ENCODE data around the gene TRMT1.

TRMT1 gene

DNA sequence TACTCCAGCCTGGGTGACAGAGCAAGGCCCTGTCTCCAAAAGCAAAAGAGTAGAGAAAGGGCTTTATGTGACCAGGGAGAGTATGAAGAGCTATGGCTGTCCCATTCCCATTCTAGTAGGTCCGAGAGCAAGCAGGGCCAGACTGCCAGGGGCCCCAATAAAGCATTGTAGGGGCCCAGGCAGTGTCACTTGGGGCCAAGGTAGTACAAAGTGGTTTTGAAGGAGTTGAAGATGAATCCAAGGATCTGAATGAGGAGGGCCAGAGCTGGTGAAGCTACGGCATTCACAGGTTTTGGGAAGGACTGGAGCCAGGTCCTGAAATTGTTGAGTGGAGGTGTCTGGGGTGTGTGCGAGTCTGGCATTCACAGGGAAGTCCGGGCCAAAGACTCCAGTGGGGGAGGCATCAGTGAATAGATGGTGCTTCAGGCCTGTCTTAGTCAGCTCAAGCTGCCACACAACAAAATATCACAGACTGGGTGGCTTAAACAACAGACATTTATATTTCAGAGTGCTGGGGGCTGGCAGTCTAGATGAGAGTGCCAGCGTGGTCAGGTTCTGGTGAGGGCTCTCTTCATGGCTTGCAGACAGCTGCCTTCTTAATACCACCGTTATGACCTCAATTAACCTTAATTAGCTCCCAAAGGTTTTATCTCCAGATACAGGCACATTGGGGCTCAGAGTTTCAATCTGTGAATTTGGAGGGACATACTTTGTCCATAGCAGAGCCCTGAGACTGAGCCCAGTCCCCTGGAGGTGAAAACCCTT lies 11.5 kb upstream of the TRMT1 start:
- DNase-seq (ENCODE audit: extremely low read depth in 1 of 2, low read depth in 1 of 2): no peak

DNA sequence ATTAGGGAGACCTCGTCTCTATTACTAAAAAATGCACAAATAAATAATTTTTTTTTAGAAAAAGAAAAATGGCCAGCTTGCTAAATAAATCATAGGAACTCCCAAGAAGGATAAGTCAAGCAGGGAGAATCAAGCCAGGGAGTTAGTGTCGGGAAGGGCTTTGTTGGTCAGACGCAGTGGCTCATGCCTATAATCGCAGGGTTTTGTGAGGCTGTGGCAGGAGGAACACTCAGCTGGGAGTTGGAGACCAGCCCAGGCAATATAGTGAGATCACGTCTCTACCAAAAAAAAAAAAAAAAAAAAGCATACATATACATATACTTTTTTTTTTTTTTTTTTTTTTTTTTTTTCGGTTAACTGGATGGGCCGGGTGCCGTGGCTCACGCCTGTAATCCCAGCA lies 10.5 kb upstream of the TRMT1 start:
- no peak for DNase-seq (ENCODE audit: extremely low read depth in 1 of 2, low read depth in 1 of 2)

DNA sequence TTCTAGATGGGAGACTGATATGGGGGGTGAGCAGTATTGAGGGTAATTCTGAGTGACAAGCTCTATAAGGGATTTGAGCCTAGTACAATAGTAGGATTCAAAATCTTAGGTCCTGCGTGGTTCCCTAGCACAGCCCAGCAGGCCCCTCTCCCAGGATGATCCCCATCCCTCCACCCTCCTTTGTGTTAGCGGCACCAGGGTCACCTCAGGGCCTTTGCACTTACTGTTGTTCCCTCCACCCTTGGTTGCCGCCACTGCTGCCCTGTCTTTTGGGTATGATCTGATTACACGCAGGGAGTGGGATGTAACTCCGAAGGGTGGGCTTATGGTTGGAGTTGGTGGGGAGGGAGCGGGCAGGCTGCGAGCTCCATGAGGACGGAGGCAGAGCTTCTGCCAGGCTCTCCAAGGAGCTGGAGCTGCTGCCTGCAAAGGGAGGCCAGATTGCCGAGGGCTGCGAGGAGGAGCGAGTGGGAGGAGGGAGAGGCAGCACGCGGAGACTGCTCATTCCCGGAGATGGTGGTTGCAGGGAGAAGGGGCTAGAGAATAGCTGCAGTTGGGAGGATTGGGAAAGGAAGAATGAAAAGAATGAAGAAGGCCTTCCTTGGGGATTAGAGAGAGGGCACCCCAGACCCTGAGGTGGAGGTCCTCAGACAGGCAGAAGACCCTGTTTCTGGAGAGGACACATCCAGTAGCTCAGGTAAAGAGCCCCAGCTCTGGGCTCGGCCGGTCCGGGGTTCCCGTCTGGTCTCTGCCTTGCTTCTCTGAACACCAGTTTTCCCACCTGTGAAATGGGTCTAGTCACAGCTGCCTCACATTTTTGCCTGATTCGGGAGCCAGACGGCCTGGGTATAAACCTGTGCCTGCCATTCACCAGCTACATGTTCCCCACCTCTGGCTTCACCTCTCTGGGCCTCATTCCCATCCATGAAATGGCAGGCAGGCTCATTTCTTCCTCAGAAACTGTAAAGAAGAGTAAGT lies 6.7 kb upstream of the TRMT1 start:
- no peak for DNase-seq (ENCODE audit: extremely low read depth in 1 of 2, low read depth in 1 of 2)

DNA sequence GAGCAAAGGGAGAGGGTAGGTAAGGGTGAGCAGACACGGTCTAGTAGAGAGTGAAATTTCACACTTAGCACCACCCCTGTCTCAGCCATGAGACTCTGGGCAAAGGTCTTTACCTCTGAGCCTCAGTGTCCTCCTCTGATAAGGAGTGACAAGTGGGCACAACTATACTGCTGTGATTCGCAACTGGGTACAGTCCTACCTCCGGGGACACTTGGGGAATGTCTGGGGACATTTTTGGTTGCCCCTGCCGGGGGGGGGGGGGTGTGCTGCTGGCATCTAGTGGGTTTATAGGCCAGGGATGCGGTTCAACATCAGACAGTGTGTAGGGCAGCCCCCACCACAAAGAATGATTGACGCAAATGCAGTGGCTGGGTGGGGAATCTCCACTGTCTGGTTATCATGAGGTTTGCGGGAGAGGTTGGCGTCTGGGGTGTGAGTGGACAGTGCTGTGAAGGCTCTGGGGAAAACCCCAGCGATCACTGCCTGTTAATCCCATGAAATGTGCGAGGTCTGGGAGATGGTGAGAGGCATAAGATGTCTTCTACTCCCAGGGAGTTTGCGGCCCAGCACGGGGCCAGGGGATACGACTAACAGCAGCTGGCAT lies 5.8 kb upstream of the TRMT1 start:
- no peak for DNase-seq (ENCODE audit: extremely low read depth in 1 of 2, low read depth in 1 of 2)

DNA sequence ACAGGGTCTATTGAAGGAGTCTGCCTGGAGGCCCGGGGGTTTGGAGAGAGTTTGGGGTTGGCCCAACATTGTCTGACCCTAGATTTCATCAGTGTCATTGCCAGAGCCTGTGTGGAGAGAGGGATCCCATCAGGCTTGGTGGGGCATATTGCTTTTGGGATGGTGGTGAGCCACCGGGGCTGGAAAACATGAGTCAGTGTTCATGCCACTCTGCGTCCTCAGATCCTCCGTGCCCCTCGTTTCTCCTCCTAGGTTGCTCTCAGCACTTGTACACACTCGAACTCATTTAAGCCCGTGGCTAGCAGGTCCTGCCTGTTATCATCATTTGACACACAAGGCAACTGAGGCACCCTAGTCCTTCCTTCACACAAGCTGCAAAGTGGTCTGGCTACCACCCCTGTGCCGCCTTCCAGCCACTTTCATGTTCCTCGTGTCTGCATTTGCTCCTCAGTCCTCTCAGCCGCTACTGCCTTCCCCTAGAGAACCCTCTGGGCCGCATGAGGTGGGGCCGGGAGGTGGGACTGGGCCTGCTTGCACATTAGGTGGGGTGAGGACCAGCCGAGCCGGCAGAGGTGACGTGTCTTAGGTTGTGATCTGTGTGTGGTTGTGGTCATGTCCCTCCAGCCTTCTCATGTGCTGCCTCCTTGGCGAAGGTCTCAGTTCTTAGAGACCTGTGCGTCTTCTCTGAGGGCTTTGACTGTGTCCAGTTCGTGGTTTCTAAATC lies 5.2 kb upstream of the TRMT1 start:
- no peak for DNase-seq (ENCODE audit: extremely low read depth in 1 of 2, low read depth in 1 of 2)

DNA sequence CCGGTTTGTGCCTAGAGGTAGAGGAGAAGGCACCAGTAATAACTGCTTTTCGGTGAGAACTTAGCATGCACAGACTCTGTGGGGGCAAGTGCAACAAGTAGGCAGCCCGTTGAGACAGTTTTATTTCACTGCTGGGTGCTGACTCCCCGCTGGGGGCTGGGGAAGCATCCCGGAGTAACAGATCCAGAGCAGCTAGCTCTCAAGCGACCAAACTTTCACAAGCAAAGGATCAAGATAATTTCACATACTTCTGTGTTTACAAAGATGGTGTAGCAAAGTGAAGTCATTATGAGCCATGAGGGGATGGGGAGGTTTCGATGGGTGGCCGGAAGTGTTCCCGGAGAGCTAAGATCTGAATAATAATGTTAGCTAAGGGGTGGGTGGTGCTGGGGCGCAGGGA lies 4.3 kb upstream of the TRMT1 start:
- DNase-seq (ENCODE audit: extremely low read depth in 1 of 2, low read depth in 1 of 2): no peak

DNA sequence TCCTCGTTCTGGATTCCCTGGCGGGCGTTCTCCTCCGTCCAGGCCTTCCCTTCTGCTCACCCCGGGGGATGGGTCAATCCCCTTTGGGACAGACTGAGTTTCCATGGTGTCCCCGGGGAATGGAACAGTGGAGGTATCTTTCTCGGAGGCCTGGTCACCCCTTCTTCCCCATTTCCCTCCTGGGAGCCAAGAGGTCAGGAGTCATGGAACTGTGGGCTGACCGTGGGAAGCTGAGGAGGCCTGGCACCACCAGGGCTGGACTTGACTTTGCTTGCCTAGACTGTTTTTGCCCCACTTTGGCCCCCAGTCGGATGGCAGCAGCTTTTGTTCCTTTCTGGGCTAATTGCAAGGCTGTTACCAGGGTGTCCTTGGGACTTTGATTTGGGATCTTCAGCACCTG lies 3.5 kb upstream of the TRMT1 start:
- no peak for DNase-seq (ENCODE audit: extremely low read depth in 1 of 2, low read depth in 1 of 2)

DNA sequence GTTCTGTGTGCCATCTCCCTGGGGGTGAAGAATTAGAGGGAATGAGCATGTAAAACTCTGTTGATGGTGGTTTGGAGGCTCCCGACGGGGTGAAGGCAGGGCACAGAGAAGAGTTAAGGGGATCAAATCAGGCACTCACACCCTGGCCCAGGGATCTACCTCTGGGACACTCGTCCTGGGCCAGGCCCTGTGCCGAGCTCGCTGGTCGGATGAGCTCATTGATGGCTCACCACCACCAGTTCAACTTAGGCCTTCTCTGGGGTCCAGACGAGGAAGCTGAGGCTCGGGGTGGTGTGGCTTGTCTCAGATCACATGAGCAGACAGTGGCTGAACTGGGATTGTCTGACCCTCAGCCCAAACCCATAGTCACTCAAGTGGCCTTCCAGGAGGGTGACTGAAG lies 3.1 kb upstream of the TRMT1 start:
- DNase-seq (ENCODE audit: extremely low read depth in 1 of 2, low read depth in 1 of 2): no peak

DNA sequence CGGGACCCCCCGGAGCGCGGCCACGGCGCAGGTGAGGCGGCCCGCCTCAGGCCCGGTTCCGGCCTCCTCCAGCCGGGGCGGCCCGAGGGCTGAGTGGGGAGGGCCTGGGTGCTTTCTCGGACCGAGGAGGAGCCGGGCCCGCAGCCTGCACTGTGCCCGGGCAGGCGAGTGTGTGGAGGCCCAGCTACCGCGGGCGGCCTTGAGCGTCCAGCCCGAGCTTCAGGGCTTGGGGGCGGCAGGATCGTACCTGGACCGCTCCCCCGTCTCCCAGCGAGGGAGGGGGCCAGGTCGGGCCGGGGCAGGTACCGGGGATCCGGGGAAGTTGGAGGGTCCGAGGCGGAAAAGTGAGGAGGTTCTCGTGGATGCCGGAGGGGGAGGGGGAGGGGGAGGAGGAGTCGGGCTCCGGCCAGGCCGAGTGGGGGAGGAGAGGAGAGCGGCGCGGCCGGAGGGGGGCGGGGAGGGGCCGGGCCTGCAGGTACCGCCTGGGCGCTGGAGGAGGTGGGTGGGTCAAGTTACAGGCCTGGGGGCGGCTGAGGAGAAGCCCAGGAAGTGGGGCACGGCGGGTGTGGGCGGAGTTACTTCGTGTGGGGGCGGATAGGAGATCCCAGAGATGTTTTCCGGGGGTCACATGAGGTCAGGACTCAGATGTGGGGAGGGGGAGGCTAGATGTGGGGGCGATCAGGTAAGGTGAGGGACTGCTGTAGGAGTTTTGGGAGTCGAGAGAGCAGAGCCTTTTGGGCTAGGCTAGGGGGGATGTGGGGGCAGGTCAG lies 2.1 kb upstream of the TRMT1 start:
- no peak for DNase-seq (ENCODE audit: extremely low read depth in 1 of 2, low read depth in 1 of 2)

DNA sequence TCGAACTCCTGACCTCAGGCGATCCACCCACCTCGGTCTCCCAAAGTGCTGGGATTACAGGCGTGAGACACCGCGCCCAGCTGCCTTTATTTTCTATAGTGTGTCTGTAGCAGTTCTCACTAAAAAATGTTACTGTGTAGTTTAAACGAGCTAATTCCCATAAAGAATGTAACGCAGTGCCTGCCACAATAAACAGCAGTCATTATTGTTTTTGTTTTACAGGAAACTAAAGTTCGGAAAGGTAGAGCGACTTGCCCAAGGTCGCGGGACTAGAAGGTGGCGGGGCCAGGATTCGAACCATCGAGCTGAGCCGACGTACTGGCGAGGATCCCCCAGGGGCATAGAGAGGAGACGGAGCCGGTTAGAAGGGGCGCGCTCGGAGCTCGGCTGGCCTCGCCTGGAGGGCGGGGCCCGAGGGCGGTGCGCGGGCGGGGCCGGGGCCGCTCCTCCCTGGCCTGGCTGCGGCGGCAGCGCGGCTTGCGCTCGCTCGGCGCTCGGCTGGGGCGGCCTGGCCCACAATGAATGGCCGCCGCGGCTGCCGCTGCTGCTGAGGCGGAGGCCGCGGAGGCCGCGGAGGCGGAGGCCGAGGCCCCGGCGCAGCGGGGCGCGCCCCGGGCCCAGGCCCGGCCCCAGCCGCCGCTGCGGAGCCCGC lies 1.4 kb upstream of the TRMT1 start, which contains the start of gene NACC1:
Gene NACC1 (plus strand): TSS at position 493 of the 652 bp plus-strand sequence. CDS start 16,944 bp downstream, outside the sequence.
- peak; percentile 53 to 83 for DNase-seq (ENCODE audit: extremely low read depth in 1 of 2, low read depth in 1 of 2)

DNA sequence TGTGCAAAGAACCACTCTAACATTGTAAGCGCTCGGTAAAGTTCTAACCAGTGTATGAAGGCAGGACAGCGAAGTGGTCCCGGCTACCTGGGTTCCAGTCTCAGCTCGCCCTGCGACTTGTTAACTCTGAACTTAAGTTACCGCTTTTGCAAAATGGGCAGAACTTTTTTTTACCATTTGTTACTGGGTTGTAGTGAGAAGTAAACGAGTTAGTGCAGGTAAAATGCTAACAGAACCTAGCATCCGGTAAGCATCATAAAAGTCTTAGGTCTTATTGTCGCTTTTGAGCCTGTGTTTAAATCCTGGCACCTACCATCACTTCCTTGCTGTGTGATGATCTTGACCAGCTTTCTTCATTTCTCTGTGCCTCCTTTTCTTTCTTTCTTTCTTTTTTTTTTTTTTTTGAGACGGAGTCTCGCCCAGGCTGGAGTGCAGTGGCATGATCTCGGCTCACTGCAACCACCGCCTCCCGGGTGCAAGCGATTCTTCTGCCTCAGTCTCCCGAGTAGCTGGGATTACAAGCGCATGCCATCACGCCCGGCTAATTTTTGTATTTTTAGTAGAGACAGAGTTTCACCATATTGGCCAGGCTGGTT lies 734 bp upstream of the TRMT1 start:
- DNase-seq (ENCODE audit: extremely low read depth in 1 of 2, low read depth in 1 of 2): no peak

DNA sequence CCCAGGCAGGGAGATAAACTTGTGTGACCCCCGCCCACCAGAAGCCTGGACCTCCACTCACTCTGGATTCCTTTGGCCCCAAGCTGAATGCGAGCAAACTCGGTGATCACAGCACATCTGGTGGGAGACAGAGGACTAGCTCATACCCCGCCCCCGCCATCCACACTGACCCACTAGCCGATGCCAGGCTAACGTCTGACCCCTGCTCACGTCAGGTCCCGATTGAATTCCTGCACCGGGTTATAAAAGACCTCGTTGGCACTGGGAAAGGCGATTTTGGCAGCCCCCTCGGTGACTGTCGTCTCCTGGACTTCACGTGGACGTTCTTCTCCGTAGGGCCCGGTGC lies 631 bp downstream of the TRMT1 start:
- no peak for DNase-seq (ENCODE audit: extremely low read depth in 1 of 2, low read depth in 1 of 2)

DNA sequence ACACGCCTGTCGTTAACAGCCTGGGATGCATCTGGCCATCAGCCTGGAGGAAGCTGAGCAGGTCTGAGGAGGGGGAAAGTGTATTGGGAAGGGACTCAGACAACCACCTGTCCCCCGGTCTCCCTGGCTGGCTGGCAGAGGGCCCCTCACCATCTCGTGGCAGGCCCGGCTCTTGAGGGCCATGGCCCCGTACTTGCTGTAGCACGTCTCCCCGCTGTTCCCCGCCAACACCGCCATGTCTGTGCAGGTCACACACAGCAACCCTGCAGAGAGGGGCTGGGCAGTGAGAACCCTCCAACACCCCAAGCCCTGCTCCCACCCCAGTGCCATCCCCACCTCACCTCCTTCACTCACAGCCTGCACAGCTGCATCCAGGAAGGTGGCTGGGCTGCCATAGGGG lies 4.0 kb downstream of the TRMT1 start:
- no peak for DNase-seq (ENCODE audit: extremely low read depth in 1 of 2, low read depth in 1 of 2)

DNA sequence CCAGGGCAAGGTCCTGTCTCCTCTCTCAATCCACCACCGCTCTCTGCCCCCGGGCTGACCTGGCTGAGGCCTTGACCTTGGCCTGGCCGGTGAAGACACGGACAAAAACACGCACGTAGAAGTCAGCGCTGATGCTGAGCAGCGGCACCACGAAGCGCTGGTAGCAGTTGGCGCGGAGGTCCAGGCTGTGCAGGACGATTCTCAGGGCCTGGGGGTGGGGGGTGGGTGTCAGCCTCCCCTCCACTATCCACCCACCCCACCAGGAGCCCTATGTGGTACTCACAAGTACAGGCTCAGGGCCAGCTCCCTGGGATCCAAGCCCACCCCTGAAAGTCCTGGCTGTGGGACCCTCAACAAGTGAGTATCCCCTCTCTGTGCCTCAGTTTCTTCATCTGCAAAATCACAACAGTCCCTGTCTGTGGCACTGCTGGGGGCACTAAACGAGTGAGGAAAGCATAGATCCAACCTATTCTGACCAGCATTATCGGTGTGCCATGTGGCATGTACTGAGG lies 6.4 kb downstream of the TRMT1 start:
- DNase-seq (ENCODE audit: extremely low read depth in 1 of 2, low read depth in 1 of 2): no peak

DNA sequence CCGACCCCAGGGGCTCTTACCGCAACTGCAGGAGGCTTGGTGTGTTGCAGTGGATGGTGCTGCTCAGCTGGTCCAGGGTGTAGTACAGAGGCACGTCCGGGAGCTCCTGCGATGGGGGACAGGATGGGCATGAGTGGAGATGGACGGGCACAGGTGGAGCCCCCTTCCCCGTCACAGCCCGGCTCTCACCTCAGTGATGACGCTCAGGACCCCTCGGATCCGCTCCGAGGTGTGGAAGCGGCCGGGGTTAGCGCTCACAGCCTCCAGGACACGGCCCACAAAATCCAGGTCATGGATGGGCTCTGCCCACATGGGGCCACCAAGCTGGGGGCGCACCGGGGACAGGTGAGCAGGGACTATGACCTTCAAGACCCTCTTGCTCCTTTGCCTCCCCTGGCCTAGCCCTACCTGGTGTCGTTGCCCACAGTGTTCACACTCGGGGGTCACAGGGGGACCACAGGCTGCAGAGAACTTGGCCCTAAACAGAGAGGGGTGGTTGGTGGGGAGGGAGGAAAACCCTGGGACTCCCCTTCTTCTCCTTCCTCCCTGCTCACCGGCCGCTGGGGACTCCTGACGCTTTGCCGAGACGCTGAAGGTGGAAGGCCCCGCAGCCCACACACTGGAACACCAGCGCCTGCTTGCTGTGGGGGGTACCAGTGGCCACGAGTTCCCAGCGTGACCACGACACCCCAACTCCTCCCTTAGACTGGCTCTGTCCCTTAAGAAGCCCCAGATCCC lies 7.0 kb downstream of the TRMT1 start:
- no peak for DNase-seq (ENCODE audit: extremely low read depth in 1 of 2, low read depth in 1 of 2)

DNA sequence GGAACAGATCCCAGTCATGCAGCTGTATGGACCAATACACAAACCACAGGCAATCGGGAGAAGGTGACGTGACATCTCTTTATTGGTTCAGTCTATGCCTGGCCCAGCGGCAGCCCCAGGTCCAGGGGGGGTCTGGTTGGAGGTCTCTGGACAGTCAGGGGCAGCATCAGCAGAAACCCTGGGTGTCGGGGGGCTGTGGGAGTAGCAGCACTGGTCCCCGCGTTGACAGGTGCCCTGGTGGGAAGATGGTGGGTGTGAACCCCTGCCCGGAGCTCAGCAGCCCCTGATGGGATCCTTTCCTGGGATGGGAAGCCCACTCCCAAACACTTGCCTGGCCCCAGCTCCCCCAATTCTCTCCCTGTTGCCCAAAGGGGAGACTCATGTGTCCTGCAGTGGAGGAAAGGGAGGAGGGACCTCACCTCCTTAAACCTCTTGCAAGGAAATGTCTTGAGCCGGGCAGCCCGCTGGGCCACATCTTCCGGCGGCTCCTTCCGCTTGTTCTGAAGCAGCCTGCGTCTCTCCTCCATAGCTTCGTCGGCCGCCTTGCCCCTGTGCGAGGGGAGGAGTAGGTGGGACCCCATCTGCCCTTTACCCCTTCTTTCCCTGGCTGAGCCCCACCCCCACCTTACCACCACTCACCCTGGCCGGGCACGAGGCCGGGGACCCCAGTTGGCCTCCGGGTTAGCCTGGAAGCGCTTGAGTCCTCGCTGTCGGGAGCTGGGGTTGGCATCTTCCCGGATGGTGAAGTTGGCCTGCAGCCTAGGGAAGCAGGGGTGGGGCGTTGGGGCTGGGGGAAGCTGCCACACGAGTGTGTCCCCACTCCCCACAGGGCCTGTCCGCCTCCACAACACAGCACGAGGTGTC lies 11.5 kb downstream of the TRMT1 start:
- DNase-seq (ENCODE audit: extremely low read depth in 1 of 2, low read depth in 1 of 2): no peak

DNA sequence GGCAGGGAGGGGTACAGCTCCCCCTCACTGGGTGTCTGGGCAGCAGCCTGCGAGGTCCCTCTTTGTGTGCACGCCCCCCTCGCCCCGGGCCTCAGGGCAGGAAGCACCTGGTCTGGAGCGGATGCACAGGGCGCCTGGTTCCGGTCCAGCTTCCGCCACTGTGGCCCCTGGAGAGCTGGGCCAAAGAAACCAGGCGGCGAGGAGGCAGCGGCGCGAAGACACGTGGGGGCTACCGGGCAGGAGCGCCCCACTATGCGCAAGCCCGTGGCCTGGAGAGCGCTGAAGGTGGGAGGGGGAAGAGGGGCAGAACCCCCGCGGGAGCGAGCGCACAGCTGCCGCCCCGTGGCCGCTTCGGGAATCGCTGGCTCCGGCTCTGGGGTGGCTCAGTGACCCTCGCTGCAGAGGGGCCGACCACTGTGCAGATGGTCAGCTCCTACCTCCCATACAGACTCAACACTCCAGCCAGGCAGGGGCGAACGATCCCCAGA lies 12.1 kb downstream of the TRMT1 start:
- DNase-seq (ENCODE audit: extremely low read depth in 1 of 2, low read depth in 1 of 2): peak in 1 of 2 donors; percentile 59

Measured in activated CD8-positive, alpha-beta memory T cell treated with anti-CD3 and anti-CD28 coated beads for 1 hour (primary cell).